ENCODE results near the gene REPS1. TPM values are rescaled to one million over a fixed set of nuclear protein-coding genes. Genes with fewer than 3 reads are reported as not detected.
A peak's percentile ranks its signal among the peaks of the same experiment; 100 is the strongest.

REPS1 gene
- total RNA-seq, 1 donor from 2014 or later: 30.4 TPM

DNA sequence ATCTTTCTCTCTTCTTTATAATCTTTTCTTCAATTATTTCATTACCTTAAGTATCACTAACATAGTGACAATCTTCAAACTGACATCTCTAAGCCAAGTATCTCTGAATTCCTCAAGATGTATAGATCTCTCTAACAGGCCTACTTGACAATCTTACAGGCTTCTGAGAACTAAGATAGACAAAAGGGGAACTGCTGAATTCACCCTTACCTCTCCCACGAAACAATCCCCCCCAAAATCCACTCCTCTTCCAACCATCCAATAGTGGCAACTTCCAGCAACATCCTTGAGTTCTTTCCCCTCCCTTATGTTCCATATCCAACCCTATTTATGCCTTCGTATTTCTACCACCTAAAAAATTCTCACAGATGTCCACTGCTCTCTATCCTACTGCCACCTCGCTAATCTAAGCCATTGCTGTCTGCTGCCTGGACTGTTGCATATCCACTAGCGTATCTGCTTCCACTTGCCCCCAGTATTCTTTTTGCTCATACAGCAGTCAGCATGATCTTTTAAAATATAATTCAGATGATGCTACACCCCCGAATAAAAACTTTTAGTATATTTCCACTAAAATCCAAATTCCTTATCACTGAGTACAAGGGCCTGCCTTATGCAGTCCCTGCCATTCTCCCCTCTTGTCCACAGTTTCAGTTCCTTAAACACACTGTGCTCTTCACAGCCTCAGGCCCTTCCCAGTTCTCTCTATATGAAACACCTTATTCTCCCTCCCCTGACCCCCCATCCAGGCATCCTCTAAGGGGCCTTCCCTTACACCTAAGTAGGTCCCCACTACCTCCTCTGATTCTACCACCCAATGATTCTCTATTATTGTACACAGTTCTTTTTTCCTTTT is 8.0 kb downstream of the REPS1 start:
- peaks cover 0 to 14% of the 10 kb centered on the region in 2 donors for H3K4me1 ChIP-seq
- TF ChIP-seq, protein P1, sequence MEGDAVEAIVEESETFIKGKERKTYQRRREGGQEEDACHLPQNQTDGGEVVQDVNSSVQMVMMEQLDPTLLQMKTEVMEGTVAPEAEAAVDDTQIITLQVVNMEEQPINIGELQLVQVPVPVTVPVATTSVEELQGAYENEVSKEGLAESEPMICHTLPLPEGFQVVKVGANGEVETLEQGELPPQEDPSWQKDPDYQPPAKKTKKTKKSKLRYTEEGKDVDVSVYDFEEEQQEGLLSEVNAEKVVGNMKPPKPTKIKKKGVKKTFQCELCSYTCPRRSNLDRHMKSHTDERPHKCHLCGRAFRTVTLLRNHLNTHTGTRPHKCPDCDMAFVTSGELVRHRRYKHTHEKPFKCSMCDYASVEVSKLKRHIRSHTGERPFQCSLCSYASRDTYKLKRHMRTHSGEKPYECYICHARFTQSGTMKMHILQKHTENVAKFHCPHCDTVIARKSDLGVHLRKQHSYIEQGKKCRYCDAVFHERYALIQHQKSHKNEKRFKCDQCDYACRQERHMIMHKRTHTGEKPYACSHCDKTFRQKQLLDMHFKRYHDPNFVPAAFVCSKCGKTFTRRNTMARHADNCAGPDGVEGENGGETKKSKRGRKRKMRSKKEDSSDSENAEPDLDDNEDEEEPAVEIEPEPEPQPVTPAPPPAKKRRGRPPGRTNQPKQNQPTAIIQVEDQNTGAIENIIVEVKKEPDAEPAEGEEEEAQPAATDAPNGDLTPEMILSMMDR (IDR thresholded peaks at IDR 0.05): no peak
- intact Hi-C loops (cut with DNase I): loop anchor here (10.0 kb wide), 1 partner anchor 385 kb away; no protein-coding TSS in a partner anchor
- H3K36me3 ChIP-seq: no peaks in the 10 kb centered on the region
- H3K27ac ChIP-seq: peak overlapping the region in 1 of 2 donors; percentile 1
- no peaks in the 10 kb centered on the region for H3K27me3 ChIP-seq
- H3K4me3 ChIP-seq: no peak overlapping the region
- DNase-seq (ENCODE audit: low spot score in 2 of 2): no peak
- no peaks in the 10 kb centered on the region for H3K9me3 ChIP-seq

DNA sequence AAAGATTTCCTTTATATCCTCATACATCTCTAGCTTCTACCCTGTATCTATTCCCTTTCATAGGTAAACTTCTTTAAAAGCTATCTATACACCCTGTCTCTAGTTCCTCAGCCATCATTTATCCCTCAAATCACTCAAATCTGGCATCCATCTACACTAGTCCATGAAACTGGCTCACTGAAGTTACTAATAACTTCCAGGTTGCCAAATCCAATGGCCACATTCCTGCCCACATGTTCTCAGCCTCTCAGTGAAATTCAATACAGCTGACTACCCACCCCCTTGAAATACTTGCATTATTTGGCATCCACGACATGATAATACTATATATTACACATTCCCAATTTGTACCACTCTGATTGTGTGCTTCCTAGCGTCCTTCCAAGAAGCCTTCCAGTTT is 8.7 kb downstream of the REPS1 start:
- H3K9me3 ChIP-seq: no peaks in the 10 kb centered on the region

DNA sequence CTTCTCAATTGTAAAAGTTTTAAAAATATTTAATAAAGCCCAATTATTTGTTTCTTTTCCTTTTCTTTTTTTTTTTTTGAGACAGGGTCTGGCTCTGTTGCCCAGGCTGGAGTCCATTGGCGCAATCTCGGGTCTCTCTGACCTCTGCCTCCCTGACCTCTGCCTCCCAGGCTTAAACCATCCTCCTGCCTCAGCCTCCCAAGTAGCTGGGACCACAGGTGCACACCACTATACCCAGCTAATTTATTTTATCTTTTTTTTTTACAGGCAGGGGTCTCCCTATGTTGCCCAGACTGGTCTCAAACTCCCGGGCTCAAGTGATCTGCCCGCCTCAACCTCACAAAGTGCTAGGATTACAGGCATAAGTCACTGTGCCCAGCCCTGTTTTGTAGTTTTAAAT is 9.8 kb downstream of the REPS1 start:
- no peak overlapping the region for H3K27ac ChIP-seq
- H3K4me1 ChIP-seq: peaks cover 0 to 24% of the 10 kb centered on the region in 2 donors
- no peaks in the 10 kb centered on the region for H3K36me3 ChIP-seq
- DNase-seq (ENCODE audit: low spot score in 2 of 2): no peak
- TF ChIP-seq, protein P1 (IDR thresholded peaks at IDR 0.05): no peak
- intact Hi-C loops (cut with DNase I): no loop called here
- no peak overlapping the region for H3K4me3 ChIP-seq
- H3K27me3 ChIP-seq: no peaks in the 10 kb centered on the region
- no peaks in the 10 kb centered on the region for H3K9me3 ChIP-seq

More for the DNA sequence above, 8.7 kb downstream of the REPS1 start:
- DNase-seq (ENCODE audit: low spot score in 2 of 2): no peak
- TF ChIP-seq, protein P1 (IDR thresholded peaks at IDR 0.05): no peak
- intact Hi-C loops (cut with DNase I): no loop called here
- Histone ChIP-seq H3K27me3 (no peaks in the 10 kb centered on the region), H3K27ac (no peak overlapping the region), H3K4me3 (no peak overlapping the region), H3K4me1 (peaks cover 0 to 14% of the 10 kb centered on the region in 2 donors), H3K36me3 (no peaks in the 10 kb centered on the region)

DNA sequence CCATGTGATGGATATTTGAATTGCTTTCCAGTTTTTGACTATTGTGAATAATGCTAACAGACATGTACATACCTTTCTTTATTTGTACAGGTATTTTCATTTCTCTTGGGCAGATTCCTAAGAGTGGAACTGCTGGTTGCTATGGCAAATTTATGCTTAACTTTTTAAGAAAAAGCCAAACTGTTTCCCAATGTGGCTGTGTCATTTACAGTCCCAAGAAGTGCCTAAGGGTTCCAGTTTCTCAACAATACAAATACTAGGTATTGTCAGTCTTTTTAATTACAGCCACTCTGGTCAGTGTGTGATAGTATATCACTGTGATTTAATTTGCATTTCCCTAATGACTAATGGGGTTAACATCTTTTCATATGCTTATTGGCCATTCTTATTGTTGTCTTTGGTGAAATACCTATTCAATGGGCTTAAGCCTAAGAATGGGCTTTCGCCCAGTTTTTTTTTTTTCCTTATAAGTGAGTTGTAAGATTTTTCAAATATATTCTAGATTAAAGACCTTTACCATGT is 10.3 kb downstream of the REPS1 start:
- Histone ChIP-seq H3K4me1 (peaks cover 0 to 22% of the 10 kb centered on the region in 2 donors), H3K9me3 (no peaks in the 10 kb centered on the region), H3K27ac (no peak overlapping the region), H3K27me3 (no peaks in the 10 kb centered on the region), H3K36me3 (no peaks in the 10 kb centered on the region), H3K4me3 (no peak overlapping the region)
- TF ChIP-seq, protein P1 (IDR thresholded peaks at IDR 0.05): no peak
- intact Hi-C loops (cut with DNase I): no loop called here
- DNase-seq (ENCODE audit: low spot score in 2 of 2): no peak

DNA sequence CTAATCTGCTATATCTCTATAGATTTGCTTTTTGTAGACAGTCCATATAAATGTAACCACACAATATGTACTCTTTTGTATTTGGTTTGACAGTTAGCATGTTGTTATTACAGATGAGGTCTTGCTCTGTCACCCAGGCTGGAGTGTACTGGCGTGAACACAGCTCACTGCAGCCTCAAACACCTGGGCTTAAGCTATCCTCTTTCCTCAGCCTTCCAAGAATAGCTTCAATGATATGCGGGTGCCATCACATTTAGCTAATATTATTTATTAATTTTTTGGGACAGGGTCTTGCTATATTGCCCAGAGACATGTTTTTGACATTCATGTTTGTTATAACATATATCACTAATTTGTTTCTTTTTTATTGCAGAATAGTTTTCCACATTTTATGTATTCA is 10.8 kb downstream of the REPS1 start:
- DNase-seq (ENCODE audit: low spot score in 2 of 2): no peak
- H3K4me1 ChIP-seq: peaks cover 0 to 22% of the 10 kb centered on the region in 2 donors
- no peak overlapping the region for H3K27ac ChIP-seq
- H3K4me3 ChIP-seq: no peak overlapping the region
- H3K9me3 ChIP-seq: no peaks in the 10 kb centered on the region
- H3K27me3 ChIP-seq: no peaks in the 10 kb centered on the region
- no peaks in the 10 kb centered on the region for H3K36me3 ChIP-seq
- intact Hi-C loops (cut with DNase I): no loop called here
- TF ChIP-seq, protein P1 (IDR thresholded peaks at IDR 0.05): no peak
